Vagina (tissue), 2 donors: Measurements from ENCODE around the gene EMILIN1.

Source experiments
- POLR2A ChIP-seq, 2 donors: fragments of 450-650 bp; IDR thresholded peaks; one replicate each; pipeline ENCODE4 v1.6.1; 2017; ENCODE audit warnings: antibody characterized with exemption in 2 of 2, mild to moderate bottlenecking in 2 of 2, moderate library complexity in 2 of 2
- TF ChIP-seq, protein P1 (sequence below), 3 experiments: fragments of 450-650 bp in 2 of 3; fragments of 200-600 bp in 1 of 3; sonication (generic) in 1 of 3; IDR thresholded peaks; one replicate each; pipeline ENCODE4 v1.5.1; 2017 to 2019; ENCODE audit warnings: antibody characterized with exemption in 3 of 3, mild to moderate bottlenecking in 2 of 3, moderate library complexity in 2 of 3

DNA sequence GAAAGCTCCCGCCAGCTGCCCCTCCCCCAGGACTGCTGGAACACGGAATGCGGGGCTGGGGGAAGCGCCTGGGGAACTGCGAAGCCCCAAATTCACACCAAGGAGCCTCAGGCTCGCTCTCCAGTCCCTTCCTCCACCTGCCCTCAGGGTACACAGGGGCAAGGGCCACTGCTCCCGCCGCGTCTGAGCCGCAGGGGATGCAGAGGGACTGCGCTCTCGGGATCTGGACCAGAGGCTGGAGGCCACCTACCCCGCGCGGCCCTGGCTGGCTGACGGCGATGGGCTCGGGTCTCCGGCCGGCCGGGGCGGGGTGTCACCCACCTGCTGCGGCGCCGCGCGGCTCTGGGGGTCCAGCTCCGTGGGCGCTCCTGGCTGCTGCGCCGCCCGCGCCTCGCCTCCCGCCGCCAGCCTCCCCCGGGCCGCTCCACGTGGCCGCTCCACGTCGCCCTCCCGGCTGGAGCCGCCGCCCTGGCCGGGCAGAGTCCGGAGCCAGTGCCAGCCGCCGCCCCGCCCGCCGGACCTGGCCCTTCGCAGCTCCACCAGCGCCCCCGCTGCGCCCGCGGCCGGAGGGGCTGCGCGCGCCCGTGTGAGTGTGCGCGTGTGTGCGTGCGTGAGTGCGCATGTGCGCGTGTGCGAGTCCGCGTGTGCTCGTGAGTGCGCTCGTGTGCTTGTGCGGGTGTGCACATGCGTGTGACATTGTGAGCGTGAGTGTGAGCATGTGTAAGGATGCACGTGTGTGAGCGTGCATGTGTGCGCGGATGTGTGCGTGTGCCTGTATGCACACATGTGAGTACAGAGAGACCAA, 40.3 kb downstream of the EMILIN1 start, which contains the start of gene CGREF1:
- TF ChIP-seq, protein P1, sequence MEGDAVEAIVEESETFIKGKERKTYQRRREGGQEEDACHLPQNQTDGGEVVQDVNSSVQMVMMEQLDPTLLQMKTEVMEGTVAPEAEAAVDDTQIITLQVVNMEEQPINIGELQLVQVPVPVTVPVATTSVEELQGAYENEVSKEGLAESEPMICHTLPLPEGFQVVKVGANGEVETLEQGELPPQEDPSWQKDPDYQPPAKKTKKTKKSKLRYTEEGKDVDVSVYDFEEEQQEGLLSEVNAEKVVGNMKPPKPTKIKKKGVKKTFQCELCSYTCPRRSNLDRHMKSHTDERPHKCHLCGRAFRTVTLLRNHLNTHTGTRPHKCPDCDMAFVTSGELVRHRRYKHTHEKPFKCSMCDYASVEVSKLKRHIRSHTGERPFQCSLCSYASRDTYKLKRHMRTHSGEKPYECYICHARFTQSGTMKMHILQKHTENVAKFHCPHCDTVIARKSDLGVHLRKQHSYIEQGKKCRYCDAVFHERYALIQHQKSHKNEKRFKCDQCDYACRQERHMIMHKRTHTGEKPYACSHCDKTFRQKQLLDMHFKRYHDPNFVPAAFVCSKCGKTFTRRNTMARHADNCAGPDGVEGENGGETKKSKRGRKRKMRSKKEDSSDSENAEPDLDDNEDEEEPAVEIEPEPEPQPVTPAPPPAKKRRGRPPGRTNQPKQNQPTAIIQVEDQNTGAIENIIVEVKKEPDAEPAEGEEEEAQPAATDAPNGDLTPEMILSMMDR (IDR thresholded peaks at IDR 0.05), result no peak
- TF ChIP-seq POLR2A (IDR thresholded peaks at IDR 0.05), result no peak
